Measurements from ENCODE around the gene SMPDL3A. TPM values are rescaled to one million over a fixed set of nuclear protein-coding genes. Genes with fewer than 3 reads are reported as not detected.
A peak's percentile ranks its signal among the peaks of the same experiment; 100 is the strongest.

SMPDL3A gene
- total and polyA plus RNA-seq, 2 of the 13 experiments (the other 11 are each of a cell fraction or from before 2014, with no cell fraction given) = 7.8 to 17.3 TPM

DNA sequence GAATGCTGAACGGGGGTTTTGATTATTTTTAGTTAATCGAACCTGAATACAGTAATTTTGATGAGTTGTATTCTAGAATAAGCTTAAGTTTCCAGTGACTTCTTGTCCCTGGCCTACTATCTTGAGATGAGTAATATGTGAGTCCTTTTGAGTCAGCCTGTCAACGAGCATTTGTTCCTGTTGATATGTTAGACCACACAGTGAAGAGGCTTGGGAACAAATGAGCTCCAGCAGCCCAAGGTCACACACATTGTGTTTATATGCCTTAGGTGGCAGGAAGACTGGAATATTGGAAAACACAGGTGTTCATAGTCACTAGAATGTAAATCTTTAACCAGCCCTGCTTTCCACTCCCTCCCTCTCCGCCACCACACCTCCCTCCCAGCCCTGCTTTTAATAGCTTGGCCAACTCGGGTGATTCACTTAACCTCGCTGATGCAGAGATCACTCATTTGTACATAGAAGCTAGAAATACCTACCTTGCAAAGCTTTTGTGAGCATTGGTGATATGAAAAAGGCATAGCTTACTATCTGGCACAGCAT, 9.1 kb downstream of the SMPDL3A start (continued):
- TF ChIP-seq, protein P1, sequence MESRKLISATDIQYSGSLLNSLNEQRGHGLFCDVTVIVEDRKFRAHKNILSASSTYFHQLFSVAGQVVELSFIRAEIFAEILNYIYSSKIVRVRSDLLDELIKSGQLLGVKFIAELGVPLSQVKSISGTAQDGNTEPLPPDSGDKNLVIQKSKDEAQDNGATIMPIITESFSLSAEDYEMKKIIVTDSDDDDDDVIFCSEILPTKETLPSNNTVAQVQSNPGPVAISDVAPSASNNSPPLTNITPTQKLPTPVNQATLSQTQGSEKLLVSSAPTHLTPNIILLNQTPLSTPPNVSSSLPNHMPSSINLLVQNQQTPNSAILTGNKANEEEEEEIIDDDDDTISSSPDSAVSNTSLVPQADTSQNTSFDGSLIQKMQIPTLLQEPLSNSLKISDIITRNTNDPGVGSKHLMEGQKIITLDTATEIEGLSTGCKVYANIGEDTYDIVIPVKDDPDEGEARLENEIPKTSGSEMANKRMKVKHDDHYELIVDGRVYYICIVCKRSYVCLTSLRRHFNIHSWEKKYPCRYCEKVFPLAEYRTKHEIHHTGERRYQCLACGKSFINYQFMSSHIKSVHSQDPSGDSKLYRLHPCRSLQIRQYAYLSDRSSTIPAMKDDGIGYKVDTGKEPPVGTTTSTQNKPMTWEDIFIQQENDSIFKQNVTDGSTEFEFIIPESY (CRISPR knock-in tag; IDR thresholded peaks at IDR 0.05) = peak; percentile 54; the same call in 1 of the 2 replicates
- TF ChIP-seq GTF3A (CRISPR knock-in tag; conservative IDR thresholded peaks at IDR 0.05) = no peak
- peak in 1 of 2 experiments; percentile 40; a peak in 1 of 4 replicates for TF ChIP-seq NR2F1 (CRISPR knock-in tag; IDR thresholded peaks at IDR 0.05)
- TF ChIP-seq MXI1 (IDR thresholded peaks at IDR 0.05; ENCODE audit: borderline replicate concordance, low read depth, low read length) = peak; percentile 70; the same call in 1 of the 3 replicates
- TF ChIP-seq ERF (CRISPR knock-in tag; IDR thresholded peaks at IDR 0.05) = peak; percentile 79
- TF ChIP-seq, protein P2, sequence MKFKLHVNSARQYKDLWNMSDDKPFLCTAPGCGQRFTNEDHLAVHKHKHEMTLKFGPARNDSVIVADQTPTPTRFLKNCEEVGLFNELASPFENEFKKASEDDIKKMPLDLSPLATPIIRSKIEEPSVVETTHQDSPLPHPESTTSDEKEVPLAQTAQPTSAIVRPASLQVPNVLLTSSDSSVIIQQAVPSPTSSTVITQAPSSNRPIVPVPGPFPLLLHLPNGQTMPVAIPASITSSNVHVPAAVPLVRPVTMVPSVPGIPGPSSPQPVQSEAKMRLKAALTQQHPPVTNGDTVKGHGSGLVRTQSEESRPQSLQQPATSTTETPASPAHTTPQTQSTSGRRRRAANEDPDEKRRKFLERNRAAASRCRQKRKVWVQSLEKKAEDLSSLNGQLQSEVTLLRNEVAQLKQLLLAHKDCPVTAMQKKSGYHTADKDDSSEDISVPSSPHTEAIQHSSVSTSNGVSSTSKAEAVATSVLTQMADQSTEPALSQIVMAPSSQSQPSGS (CRISPR knock-in tag; IDR thresholded peaks at IDR 0.05) = peak; percentile 33
- TF ChIP-seq, protein P3, sequence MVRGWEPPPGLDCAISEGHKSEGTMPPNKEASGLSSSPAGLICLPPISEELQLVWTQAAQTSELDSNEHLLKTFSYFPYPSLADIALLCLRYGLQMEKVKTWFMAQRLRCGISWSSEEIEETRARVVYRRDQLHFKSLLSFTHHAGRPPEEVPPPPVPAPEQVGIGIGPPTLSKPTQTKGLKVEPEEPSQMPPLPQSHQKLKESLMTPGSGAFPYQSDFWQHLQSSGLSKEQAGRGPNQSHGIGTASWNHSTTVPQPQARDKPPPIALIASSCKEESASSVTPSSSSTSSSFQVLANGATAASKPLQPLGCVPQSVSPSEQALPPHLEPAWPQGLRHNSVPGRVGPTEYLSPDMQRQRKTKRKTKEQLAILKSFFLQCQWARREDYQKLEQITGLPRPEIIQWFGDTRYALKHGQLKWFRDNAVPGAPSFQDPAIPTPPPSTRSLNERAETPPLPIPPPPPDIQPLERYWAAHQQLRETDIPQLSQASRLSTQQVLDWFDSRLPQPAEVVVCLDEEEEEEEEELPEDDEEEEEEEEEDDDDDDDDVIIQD (CRISPR knock-in tag; IDR thresholded peaks at IDR 0.05; ENCODE audit: low read depth) = peak; percentile 94
- TF ChIP-seq SOX6 (IDR thresholded peaks at IDR 0.05) = no peak
- TF ChIP-seq SOX6 (CRISPR knock-in tag; IDR thresholded peaks at IDR 0.05) = peak; percentile 98
- TF ChIP-seq KDM6A (CRISPR knock-in tag; IDR thresholded peaks at IDR 0.05; ENCODE audit: low read depth) = peak; percentile 62; the same call in 1 of the 2 replicates
- peak; percentile 82 for TF ChIP-seq HDAC2 (CRISPR knock-in tag; IDR thresholded peaks at IDR 0.05)
- no peak for TF ChIP-seq NFRKB (IDR thresholded peaks at IDR 0.05)
- no peak for TF ChIP-seq RNF2 (conservative IDR thresholded peaks at IDR 0.05; ENCODE audit: low read depth)
- TF ChIP-seq MIER3 (CRISPR knock-in tag; IDR thresholded peaks at IDR 0.05; ENCODE audit: borderline replicate concordance) = peak; percentile 84; the same call in 1 of the 2 replicates
- no peak for TF ChIP-seq ZNF577 (CRISPR knock-in tag; IDR thresholded peaks at IDR 0.05; ENCODE audit: borderline replicate concordance, low read depth)
- peak; percentile 38; the same call in 1 of the 2 replicates for TF ChIP-seq ZFP90 (CRISPR knock-in tag; IDR thresholded peaks at IDR 0.05; ENCODE audit: borderline replicate concordance)
- TF ChIP-seq, protein P4, sequence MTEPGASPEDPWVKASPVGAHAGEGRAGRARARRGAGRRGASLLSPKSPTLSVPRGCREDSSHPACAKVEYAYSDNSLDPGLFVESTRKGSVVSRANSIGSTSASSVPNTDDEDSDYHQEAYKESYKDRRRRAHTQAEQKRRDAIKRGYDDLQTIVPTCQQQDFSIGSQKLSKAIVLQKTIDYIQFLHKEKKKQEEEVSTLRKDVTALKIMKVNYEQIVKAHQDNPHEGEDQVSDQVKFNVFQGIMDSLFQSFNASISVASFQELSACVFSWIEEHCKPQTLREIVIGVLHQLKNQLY (CRISPR knock-in tag; IDR thresholded peaks at IDR 0.05) = peak; percentile 74
- TF ChIP-seq RFX5 (IDR thresholded peaks at IDR 0.05; ENCODE audit: low read depth, low read length) = no peak
- TF ChIP-seq ZNF614 (CRISPR knock-in tag; IDR thresholded peaks at IDR 0.05; ENCODE audit: borderline replicate concordance) = peak; percentile 95
- 0 out of 2 replicates have a peak, but pooled peaks have one; percentile 5 for TF ChIP-seq ZNF652 (CRISPR knock-in tag; IDR thresholded peaks at IDR 0.05; ENCODE audit: borderline replicate concordance, low read depth)
- no peak for TF ChIP-seq ZNF616 (CRISPR knock-in tag; IDR thresholded peaks at IDR 0.05; ENCODE audit: low read depth)
- peak; percentile 92 for TF ChIP-seq IRF2 (CRISPR knock-in tag; IDR thresholded peaks at IDR 0.05)
- TF ChIP-seq ZNF572 (CRISPR knock-in tag; IDR thresholded peaks at IDR 0.05) = no peak
- TF ChIP-seq GABPB1 (CRISPR knock-in tag; IDR thresholded peaks at IDR 0.05) = peak; percentile 52
- TF ChIP-seq JUN (CRISPR knock-in tag; IDR thresholded peaks at IDR 0.05) = peak; percentile 90
- TF ChIP-seq ZNF501 (CRISPR knock-in tag; IDR thresholded peaks at IDR 0.05) = 0 out of 2 replicates have a peak, but pooled peaks have one; percentile 27
- TF ChIP-seq HNRNPUL1 (IDR thresholded peaks at IDR 0.05; ENCODE audit: low read depth, low read length) = 0 out of 2 replicates have a peak, but pooled peaks have one; percentile 58
- 0 out of 2 replicates have a peak, but pooled peaks have one; percentile 31 for TF ChIP-seq DMAP1 (CRISPR knock-in tag; IDR thresholded peaks at IDR 0.05)
